Heart left ventricle (tissue), 16 donors: ENCODE data around the gene ZMYND10. TPM values are rescaled to one million over a fixed set of nuclear protein-coding genes. Genes with fewer than 3 reads are reported as not detected.

Experiments
- ATAC-seq, 4 donors: fragments of 200-7000 bp; cut with Tn5 transposase; one replicate each; pipeline ENCODE4 v1.9.1; 2020 to 2022; ENCODE audit warnings: moderate library complexity in 4 of 4, mild to moderate bottlenecking in 3 of 4, moderate number of reproducible peaks in 1 of 4
- DNase-seq, 5 donors: peaks; one replicate each; pipeline ENCODE4 v3.0.0-alpha.2; 2020
- H3K27ac ChIP-seq, 12 donors: fragments of 200-600 bp; sonication (generic) in 4 of 12; one replicate each; pipeline versions ENCODE4 v1.5.0 to v1.8.0; 2016 to 2022; ENCODE audit warnings: mild to moderate bottlenecking in 2 of 12
- H3K27me3 ChIP-seq, 9 donors: fragments of 200-600 bp; sonication (generic) in 2 of 9; one replicate each; pipeline versions ENCODE4 v1.5.1 to v1.8.0; 2016 to 2022; ENCODE audit warnings: mild to moderate bottlenecking in 3 of 9
- H3K36me3 ChIP-seq, 9 donors: fragments of 200-600 bp; sonication (generic) in 2 of 9; one replicate each; pipeline versions ENCODE4 v1.5.0 to v1.8.0; 2018 to 2022; ENCODE audit warnings: mild to moderate bottlenecking in 2 of 9
- H3K4me1 ChIP-seq, 12 donors: fragments of 200-600 bp; sonication (generic) in 4 of 12; one replicate each; pipeline versions ENCODE4 v1.5.0 to v1.8.0; 2016 to 2022; ENCODE audit warnings: mild to moderate bottlenecking in 3 of 12
- H3K4me3 ChIP-seq, 12 donors: fragments of 200-600 bp; sonication (generic) in 4 of 12; one replicate each; pipeline versions ENCODE4 v1.5.0 to v1.8.0; 2017 to 2022; ENCODE audit warnings: mild to moderate bottlenecking in 9 of 12, moderate library complexity in 4 of 12
- H3K9me3 ChIP-seq, 12 donors: fragments of 200-600 bp; sonication (generic) in 4 of 12; one replicate each; pipeline versions ENCODE4 v1.5.0 to v1.8.0; 2016 to 2022; ENCODE audit warnings: mild to moderate bottlenecking in 1 of 12
- POLR2A ChIP-seq, 2 donors: fragments of 450-650 bp; IDR thresholded peaks; one replicate each; pipeline ENCODE4 v1.6.1; 2017; ENCODE audit warnings: antibody characterized with exemption in 2 of 2, mild to moderate bottlenecking in 2 of 2, moderate library complexity in 2 of 2
- WGBS, 4 donors: extraction: QIAGEN DNeasy Blood & Tissue Kit in 2 of 4; methylation state at CpG; one replicate each; pipeline versions ENCODE4 v1.1.5 to v1.1.7; 2013 to 2018; 5-methylcytosine and 5-hydroxymethylcytosine counted together
- intact Hi-C, 10 donors: fragments of 100-400 bp; cut with DNase I; formaldehyde crosslinking; loops; one replicate each; pipeline versions ENCODE4 v1.11.1 to v1.14.2; 2022
- polyA plus RNA-seq, 2 donors: library from polyadenylated mRNA; stranded (reverse); fragments of 200-250 nt; gene quantifications; one replicate each; pipeline ENCODE4 v1.2.3, GENCODE V29; 2013
- total RNA-seq, 9 donors: library from RNA; depleted of rRNA in 2 of 9; stranded (reverse); fragments of >200 nt in 2 of 9; fragmentation: NEBNext Ultra II Directional in 3 of 9; extraction: Animal tissue kit (Norgen Biotek cat#: 25700) in 3 of 9; gene quantifications; one replicate each; pipeline versions ENCODE4 v1.1.0 to v1.2.4, GENCODE V29; 2016 to 2023
- TF ChIP-seq, protein P1 (sequence below), 12 donors: fragments of 200-600 bp; sonication (generic) in 4 of 12; IDR thresholded peaks; one replicate each; pipeline versions ENCODE4 v1.5.0 to v1.8.0; 2018 to 2022; ENCODE audit warnings: antibody characterized with exemption in 12 of 12, mild to moderate bottlenecking in 5 of 12
- donor health status: ischemic (EF 13 %, LVEDD 7.1; RV severe dilation, severe dysfunction).
- donor health status: healthy with polysubstance abuse.
- donor health status: DM: no; HTN: yes; CAD: no.
- donor health status: DM: no; HTN: no; CAD: no.
- donor health status: ischemic (EF 25% LVEDD 6.9; RV normal size, moderate dysfunction).
- donor health status: ischemic (EF 25% LVEDD 5.7; RV mildly dilated, moderate dysfunction).
- donor health status: healthy.
- donor health status: DM: yes; HTN: yes; CAD: no.
- donor health status: ischemic (EF 35%, LVEDD 5.7; RV mildly dilated, moderate dysfunction).
- donor health status: nonischemic (EF 11% LVEDD 7.7; RV severe dilation, severe dysfunction).
- donor health status: DM: yes; HTN: yes; CAD: no.
- donor health status: PGD.
- donor health status: ischemic (EF 29% LVEDD 5.4; RV normal size, mild dysfunction).
- donor health status: nonischemic (EF 23%, LVEDD 6.1; RV moderate dilation, normal function).

ZMYND10 gene
- total and polyA plus RNA-seq, 11 donors: 0.15 to 1.4 (median 0.66) TPM; not detected in 5

DNA sequence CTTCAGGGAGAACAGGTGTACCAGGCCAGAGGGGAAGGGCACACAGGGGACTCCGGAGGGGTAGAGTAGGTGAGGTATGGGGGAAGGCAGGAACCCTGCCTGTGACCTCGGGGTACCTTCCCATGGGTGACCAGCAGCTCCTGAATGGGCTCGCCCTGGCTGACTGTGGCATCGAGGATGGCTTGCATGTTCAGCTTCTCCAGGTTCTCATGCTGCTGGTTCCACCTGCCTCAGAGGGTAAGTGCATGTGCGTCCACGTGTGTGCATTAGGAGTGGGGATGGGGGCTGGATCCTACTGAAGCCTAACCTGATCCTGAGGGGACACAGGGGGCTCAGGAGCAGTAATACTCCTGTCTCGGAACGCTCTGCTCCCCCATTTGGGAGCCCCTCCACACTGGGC lies 524 bp downstream of the ZMYND10 start:
- 71 to 82% (median 79%) methylated on average over 6 to 8 of the region's 8 CpGs for WGBS, 4 donors
- peak in 1 of 5 donors; percentile 58 for DNase-seq
- Histone ChIP-seq H3K9me3 (no peaks in the 10 kb centered on the region), H3K4me3 (peak overlapping the region in 9 of 12 donors; percentile 37 to 57 (median 48)), H3K27ac (no peak overlapping the region), H3K36me3 (peaks cover 0 to 17% (median 9%) of the 10 kb centered on the region in 9 donors), H3K4me1 (peaks cover 7 to 55% (median 35%) of the 10 kb centered on the region in 12 donors), H3K27me3 (peaks cover 0 to 4% (median 0%) of the 10 kb centered on the region in 9 donors)
- ATAC-seq: no peak
- intact Hi-C loops: loop anchor here in 3 of 10 donors (5.0 to 10.0 kb wide), 3 partner anchors 87 to 1040 kb away; partner anchors contain the start of genes CISH (in 2 of the 3) and MANF (in 1 of the 3)
- TF ChIP-seq, protein P1, sequence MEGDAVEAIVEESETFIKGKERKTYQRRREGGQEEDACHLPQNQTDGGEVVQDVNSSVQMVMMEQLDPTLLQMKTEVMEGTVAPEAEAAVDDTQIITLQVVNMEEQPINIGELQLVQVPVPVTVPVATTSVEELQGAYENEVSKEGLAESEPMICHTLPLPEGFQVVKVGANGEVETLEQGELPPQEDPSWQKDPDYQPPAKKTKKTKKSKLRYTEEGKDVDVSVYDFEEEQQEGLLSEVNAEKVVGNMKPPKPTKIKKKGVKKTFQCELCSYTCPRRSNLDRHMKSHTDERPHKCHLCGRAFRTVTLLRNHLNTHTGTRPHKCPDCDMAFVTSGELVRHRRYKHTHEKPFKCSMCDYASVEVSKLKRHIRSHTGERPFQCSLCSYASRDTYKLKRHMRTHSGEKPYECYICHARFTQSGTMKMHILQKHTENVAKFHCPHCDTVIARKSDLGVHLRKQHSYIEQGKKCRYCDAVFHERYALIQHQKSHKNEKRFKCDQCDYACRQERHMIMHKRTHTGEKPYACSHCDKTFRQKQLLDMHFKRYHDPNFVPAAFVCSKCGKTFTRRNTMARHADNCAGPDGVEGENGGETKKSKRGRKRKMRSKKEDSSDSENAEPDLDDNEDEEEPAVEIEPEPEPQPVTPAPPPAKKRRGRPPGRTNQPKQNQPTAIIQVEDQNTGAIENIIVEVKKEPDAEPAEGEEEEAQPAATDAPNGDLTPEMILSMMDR (IDR thresholded peaks at IDR 0.05): no peak
- TF ChIP-seq POLR2A (IDR thresholded peaks at IDR 0.05): no peak

DNA sequence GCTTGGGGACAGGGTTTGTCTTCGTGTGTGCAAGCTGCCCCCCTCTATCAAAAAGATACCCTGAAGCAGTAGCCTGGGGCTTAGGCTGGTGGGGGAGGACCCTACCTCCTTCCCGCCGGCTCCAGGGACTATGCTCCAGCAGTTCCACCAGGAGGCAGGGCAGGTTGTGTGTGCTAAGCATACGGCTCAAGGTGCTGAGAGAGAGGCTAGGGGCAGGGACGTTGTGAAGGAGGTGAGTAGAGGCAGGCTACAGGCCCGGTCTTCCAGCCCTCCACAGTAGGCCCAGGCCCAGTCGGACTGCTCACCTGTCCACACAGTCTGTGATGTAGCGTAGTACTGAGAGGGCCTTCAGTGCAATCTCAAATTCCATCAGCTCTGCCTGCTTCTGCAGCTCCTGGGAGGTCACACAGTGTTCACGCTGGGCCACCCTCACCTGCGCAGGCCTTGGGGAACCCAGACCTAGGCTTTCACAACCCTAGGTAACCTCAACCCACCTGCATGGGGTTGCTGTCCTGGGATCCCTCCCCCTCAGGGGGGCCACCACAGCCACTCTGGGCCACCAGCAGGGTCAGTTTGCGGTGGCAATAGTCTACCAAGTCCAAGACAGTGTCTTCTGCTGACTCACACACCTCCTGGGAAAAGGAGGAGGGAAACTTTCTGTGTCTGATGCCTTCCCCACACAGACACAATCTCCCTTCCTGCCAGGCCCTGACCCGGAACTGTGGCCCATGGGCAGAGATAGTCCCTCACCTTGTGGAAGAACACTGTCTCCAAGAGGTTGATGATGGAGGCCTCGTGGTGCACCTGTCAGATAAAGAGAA lies 2.5 kb downstream of the ZMYND10 start:
- ATAC-seq (no peak), DNase-seq (no peak)
- Histone ChIP-seq H3K27me3 (peaks cover 0 to 4% (median 0%) of the 10 kb centered on the region in 9 donors), H3K4me1 (peaks cover 4 to 60% (median 43%) of the 10 kb centered on the region in 12 donors), H3K36me3 (peaks cover 0 to 4% (median under 1%) of the 10 kb centered on the region in 9 donors), H3K27ac (no peak overlapping the region), H3K4me3 (no peak overlapping the region), H3K9me3 (no peaks in the 10 kb centered on the region)
- WGBS, 4 donors: 88% methylated on average over 13 of the region's 13 CpGs
- intact Hi-C loops: loop anchor here in 1 of 10 donors (10.0 kb wide), 1 partner anchor 1042 kb away; the partner anchor contains the start of gene MANF
- TF ChIP-seq POLR2A (IDR thresholded peaks at IDR 0.05): no peak
- TF ChIP-seq, protein P1 (IDR thresholded peaks at IDR 0.05): no peak

DNA sequence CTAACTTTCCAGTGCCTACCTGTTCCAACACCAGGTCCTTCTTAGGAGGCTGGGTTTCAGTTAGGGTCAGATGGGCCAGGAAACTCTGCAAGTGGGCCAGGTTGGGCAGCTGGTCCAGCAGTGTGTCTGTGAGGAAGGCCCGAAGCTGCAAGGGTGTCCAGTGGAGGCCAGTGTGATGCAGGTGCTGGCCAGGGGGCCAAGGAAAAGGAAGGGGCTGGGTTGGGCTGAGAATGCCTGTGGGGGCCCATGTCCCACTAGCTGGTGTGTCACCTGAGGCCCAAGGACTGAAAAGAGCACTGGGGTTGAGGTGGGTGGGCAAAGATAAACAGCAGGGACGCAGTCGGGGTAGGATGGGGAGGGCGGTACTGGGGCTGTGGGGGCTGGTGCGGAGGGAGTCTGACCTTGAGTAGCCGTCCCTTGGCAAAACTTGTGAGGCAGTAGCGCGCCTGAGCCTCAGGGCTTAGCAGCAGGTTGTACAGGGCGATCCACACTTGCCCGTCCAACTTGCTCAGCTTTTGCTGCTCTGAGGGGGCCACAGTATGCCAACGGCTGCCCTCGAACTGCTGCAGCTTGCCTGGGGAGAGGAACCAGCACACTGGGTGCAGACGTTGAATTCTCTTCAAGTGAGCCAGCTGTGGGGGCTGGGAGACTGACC lies 3.4 kb downstream of the ZMYND10 start:
- no peak for DNase-seq
- peak overlapping the region in 1 of 12 donors; percentile 98 for H3K27ac ChIP-seq
- H3K36me3 ChIP-seq: no peaks in the 10 kb centered on the region
- H3K27me3 ChIP-seq: peaks cover 0 to 4% (median 0%) of the 10 kb centered on the region in 9 donors
- TF ChIP-seq POLR2A (IDR thresholded peaks at IDR 0.05): no peak
- TF ChIP-seq, protein P1 (IDR thresholded peaks at IDR 0.05): no peak
- intact Hi-C loops: loop anchor here in 1 of 10 donors (10.0 kb wide), 1 partner anchor 1043 kb away; the partner anchor contains the start of gene MANF
- 91 to 93% (median 92%) methylated on average over 10 to 13 of the region's 13 CpGs for WGBS, 4 donors
- peak overlapping the region in 1 of 12 donors; percentile 95 for H3K4me3 ChIP-seq
- peaks cover 4 to 61% (median 48%) of the 10 kb centered on the region in 12 donors for H3K4me1 ChIP-seq
- no peak for ATAC-seq
- H3K9me3 ChIP-seq: no peaks in the 10 kb centered on the region
